ENCODE measurements around the gene BIRC6. TPM values are rescaled to one million over a fixed set of nuclear protein-coding genes. Genes with fewer than 3 reads are reported as not detected.
"Not testable (repeated sequence)": the region's sequence is repeated elsewhere in the genome, so short reads cannot be mapped to it uniquely, and the experiment has no call there.

BIRC6 gene
- total RNA-seq, 1 donor from 2014 or later, result 257 TPM

DNA sequence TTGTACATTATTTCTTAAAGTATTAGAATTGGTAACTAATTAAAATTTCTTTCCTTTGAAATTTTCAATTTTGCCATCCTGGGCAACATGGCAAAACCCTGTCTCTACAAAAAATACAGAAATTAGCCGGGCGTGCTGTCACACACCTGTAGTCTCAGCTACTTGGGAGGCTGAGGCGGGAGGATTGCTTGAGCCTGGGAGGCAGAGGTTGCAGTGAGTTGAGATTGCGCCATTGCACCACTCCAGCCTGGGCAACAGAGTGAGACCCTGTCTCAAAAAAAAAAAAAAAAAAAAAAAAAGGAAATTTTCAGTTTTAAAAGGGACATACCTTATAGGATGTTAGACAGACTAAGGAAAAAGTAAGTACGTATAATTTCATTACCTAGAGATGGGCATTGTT, 14.1 kb downstream of the BIRC6 start:
- not testable (repeated sequence) for FAIRE-seq; DNase-seq (ENCODE audit: low spot score in 2 of 2)

DNA sequence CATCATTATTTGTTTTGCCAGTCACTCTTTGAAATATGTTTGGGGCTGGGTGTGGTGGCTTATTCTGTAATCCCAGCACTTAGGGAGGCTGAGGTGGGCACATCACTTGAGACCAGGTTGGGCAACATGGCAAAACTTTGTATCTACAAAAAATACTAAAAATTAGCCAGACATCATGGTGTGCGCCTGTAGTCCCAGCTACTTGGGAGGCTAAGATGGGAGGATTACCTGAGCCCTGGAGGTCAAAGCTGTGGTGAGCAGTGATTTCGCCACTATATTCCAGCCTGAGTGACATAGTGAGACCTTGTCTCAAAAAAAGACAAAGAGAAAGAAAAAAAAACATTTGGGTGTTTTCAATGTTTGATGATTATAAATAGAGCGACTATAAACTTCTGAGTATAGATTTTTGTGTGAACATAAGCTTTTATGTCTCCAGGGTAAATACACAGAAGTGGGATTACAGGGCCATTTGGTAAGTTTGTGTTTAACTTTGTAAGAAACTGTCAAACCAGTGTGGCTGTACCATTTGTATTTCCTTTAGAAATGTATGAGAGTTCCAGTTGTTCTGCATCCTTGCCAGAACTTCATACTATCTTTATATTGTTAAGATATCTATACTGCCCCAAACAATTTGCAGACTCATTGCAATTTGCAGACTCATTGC, 15.8 kb downstream of the BIRC6 start:
- FAIRE-seq (no peak), DNase-seq (ENCODE audit: low spot score in 2 of 2) (no peak)

DNA sequence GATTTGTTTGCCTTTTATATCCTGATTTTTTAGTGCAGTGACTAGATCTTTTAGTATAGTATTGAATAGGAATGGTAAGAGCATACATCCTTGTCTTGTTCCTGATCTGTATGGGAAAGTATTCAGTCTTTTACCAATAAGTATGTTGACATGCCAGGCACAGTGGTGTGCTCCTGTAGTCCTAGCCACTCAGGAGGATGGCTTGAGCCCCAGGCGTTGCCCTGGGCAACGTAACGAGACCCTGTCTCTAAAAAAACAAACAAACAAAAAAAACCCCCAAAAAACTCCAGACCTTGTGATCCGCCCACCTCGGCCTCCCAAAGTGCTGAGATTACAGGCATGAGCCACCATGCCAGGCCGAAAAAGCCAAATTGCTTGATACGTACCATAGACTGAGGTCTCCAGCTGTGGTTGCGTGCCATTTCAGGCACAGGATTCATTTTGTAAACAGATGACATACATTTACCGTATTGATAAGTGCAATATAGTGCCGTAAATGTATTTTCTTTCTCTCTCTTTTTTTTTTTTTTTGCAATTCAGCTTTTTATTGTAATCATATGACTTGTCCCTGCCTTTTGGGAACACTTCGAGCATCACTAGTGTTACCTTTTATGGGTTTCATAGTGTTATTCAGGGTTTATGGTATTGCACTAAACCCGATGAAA, 18.5 kb downstream of the BIRC6 start:
- DNase-seq (ENCODE audit: low spot score in 2 of 2) (no peak), FAIRE-seq (no peak)

- DNase-seq (ENCODE audit: low spot score in 2 of 2) (no peak), FAIRE-seq (no peak)
Observed at GRCh38 chr2:32376756-32377155, 19.9 kb downstream of the BIRC6 start.

GRCh38 chr2:32377928-32378327, 21.1 kb downstream of the BIRC6 start:
- no peak for FAIRE-seq

GRCh38 chr2:32379352-32379751, 22.5 kb downstream of the BIRC6 start:
- no peak for DNase-seq (ENCODE audit: low spot score in 2 of 2)
- no peak for FAIRE-seq

More at GRCh38 chr2:32377928-32378327, 21.1 kb downstream of the BIRC6 start:
- no peak for DNase-seq (ENCODE audit: low spot score in 2 of 2)

DNA sequence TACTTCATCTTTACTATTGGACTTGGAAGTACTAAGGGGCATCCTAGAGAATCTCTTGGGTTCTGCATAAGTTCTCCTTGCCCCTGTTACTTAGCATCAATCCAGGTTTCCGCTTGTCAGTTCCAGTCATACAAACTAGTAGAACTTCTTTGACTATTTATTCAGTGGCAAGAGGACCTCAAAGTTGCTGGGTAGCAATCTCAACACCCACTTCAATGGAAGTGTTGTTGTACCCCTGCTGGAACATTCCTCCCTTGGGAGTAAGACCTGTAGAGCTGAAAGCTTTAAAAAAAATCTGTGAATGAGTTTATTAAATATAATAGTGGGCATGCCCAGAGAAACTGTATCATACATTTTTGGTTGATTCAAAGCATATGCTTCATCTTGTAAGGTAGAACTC, 27.0 kb downstream of the BIRC6 start:
- no peak for FAIRE-seq
- DNase-seq (ENCODE audit: low spot score in 2 of 2), result no peak

GRCh38 chr2:32384529-32384928, 27.7 kb downstream of the BIRC6 start:
- DNase-seq (ENCODE audit: low spot score in 2 of 2), result no peak
- no peak for FAIRE-seq

- no peak for DNase-seq (ENCODE audit: low spot score in 2 of 2)
- no peak for FAIRE-seq
Observed at GRCh38 chr2:32386739-32387138, 29.9 kb downstream of the BIRC6 start.

GRCh38 chr2:32399221-32399620, 42.4 kb downstream of the BIRC6 start:
- no peak for DNase-seq (ENCODE audit: low spot score in 2 of 2)
- no peak for FAIRE-seq

GRCh38 chr2:32402091-32402490, 45.3 kb downstream of the BIRC6 start:
- FAIRE-seq (no peak), DNase-seq (ENCODE audit: low spot score in 2 of 2) (no peak)

DNA sequence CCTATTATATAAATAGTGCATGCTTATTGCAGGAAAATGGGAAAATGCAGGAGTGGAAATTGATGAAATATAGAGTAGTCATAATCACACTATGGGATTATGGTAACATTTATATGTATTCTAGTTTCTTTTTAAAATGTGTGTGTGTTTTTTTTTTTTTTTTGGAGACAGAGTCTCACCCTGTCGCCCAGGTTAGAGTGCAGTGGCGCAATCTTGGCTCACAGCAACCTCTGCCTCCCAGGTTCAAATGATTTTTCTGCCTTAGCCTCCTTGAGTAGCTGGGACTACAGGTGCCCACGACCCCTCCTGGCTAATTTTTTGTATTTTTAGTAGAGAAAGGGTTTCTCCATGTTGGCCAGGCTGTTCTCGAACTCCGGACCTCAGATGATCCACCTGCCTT, 47.0 kb downstream of the BIRC6 start:
- DNase-seq (ENCODE audit: low spot score in 2 of 2) (no peak), FAIRE-seq (no peak)

GRCh38 chr2:32404691-32405090, 47.9 kb downstream of the BIRC6 start:
- FAIRE-seq, result no peak
- DNase-seq (ENCODE audit: low spot score in 2 of 2), result no peak

DNA sequence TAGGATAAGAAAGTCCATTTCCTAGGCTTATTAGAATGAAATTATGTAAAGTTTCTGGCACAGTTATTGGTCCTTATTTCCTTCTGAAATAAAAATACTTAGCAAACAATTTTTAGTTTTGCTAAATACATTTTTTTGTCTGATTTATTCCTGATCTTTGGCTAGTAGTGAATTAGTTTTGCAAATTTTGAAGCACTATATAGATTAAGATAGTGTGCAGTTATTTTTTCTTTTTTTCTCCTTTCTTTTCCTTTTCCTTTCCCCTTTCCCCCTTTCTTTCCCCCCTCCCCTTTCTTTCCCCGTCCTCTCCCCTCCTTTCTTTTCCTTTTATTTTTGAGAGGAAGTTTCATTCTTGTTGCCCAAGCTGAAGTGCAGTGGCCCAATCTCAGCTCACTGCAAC, 59.7 kb downstream of the BIRC6 start:
- no peak for FAIRE-seq

DNA sequence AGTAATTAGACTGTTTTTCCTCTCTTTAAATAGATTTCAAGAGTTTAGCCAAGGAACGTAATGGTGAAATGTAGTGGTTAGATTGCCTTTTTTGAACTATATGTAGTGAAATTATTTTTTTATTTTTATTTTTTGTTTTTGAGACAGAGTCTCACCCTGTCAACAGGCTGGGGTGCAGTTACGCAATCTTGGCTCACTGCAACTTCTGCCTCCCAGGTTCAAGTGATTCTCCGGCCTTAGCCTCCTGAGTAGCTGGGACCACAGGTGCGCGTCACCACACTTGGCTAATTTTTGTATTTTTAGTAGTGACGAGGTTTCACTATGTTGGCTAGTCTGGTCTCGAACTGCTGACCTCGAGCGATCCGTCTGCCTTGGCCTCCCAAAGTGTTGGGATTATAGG, 60.8 kb downstream of the BIRC6 start:
- FAIRE-seq, result no peak
- DNase-seq (ENCODE audit: low spot score in 2 of 2), result no peak

More for the DNA sequence above, 59.7 kb downstream of the BIRC6 start:
- no peak for DNase-seq (ENCODE audit: low spot score in 2 of 2)

GRCh38 chr2:32418778-32419177, 62.0 kb downstream of the BIRC6 start:
- DNase-seq (ENCODE audit: low spot score in 2 of 2) (no peak), FAIRE-seq (no peak)

GRCh38 chr2:32422133-32422532, 65.3 kb downstream of the BIRC6 start:
- DNase-seq (ENCODE audit: low spot score in 2 of 2) (no peak), FAIRE-seq (no peak)

- DNase-seq (ENCODE audit: low spot score in 2 of 2), result no peak
Observed at GRCh38 chr2:32423536-32423935, 66.7 kb downstream of the BIRC6 start.

GRCh38 chr2:32424739-32425138, 67.9 kb downstream of the BIRC6 start:
- no peak for DNase-seq (ENCODE audit: low spot score in 2 of 2)
- FAIRE-seq, result no peak

More at GRCh38 chr2:32423536-32423935, 66.7 kb downstream of the BIRC6 start:
- no peak for FAIRE-seq

DNA sequence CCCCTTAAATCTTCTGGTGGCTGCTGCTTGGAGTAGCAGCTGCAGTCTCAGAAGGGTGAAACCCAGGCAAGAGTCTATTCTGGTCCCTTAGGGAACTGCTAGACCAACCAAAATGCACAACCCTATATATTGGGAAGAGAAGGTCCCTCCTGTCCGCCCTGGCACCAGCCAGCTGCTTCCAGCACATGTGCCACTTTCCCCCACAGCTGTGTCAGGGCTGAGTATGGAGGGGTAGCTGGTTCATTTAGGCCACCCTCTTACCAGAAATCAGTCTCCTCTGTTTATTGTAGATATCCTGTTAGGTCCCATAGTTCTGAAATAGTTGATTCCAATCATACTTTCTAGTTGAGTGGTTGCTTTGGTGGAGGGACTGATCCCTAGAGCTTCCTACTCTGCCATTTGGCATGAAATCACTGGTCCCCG, 68.9 kb downstream of the BIRC6 start:
- FAIRE-seq (no peak), DNase-seq (ENCODE audit: low spot score in 2 of 2) (no peak)

DNA sequence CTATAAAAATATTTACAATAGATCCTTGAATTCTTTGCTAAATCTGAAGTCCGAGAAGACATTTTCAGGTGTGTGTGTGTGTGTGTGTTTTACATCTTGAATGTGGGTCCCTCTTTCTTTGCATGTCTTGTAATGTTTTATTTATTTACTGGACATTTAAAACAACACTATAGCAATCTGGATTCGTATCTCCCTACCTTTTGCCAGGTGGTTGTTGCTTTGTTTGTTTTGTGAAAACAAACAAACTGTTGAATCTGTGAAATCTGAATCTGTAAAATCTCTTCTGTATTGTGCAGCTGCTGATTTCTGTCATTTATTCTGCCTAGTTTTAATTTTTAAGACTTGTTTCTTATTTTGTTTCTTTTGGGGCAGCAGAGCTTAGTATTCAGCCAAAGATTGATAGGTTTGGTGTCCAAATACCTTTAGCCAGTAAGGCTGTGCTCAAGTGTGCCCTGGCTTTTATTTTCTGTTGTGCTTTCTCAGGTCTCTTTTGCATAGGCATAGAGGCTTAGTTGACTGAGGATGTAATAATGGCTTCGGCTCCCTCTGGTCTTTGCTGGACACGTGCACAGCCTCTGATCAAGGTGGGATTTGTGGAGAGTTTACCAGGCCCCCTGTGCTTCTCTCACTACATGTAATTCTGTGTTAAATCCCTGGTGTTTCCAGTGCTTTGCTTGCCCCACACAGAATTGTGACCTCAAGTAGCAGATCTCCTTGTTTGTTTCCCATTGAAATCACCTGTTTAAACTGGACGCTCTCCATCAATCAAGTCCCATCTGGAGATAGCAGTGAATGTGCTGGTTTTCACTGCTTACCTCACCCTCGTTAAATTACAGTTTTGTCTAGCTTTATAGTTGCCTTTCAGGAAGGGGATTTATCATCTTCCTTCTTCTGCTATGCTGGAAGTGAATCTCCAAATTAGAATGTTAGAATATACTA, 71.1 kb downstream of the BIRC6 start:
- FAIRE-seq (no peak), DNase-seq (ENCODE audit: low spot score in 2 of 2) (no peak)

All from frontal cortex (tissue), 4 donors.